SH-SY5Y (cell line): ENCODE results near the gene EHBP1.

Experiments
- GATA2 ChIP-seq: IDR thresholded peaks from 2 replicates; pipeline ENCODE4 v1.6.1; 2011; ENCODE audit warnings: mild to moderate bottlenecking, low read depth, low read length
- GATA3 ChIP-seq: IDR thresholded peaks from 2 replicates; pipeline ENCODE4 v1.6.1; 2011; ENCODE audit warnings: low read depth, mild to moderate bottlenecking, low read length, moderate library complexity

The EHBP1 gene

DNA sequence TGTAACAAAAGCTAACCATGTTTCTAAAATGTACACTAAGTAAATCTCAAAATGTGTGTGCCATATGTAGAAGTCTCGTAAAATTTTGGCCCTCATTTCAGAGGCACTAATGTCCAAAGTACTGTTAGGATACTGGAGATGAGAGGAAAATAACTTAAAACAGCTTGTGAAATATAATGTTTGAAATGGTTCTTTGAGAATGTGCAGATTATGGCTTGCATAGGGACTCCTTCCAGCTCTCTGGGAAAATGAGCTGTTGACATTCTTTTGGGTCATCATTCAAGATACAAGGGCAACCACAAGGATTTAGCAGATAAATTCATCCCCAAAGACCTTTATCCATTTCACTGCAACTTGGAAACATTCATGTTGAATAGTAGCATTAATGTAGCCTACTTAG lies 307.0 kb downstream of the EHBP1 start:
- TF ChIP-seq GATA2 (no peak), GATA3 (no peak)

DNA sequence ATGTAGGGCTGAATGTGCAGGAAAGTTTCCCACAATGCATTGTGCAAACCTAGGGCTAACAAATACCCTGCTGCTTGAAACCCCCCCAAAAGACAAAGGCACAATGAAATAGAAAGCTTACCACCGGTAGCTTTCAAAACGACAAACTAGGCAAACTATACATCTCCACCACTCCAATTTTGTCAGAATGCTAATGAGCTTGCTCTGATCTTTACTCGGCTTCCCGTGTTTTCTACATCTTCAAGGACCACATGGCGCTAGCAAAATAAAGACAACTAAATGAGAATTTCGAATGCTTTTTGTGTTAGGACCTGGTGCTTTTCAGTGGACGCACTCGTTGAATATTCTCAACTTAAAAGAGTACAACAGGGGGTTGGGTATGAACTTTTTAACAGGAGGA lies 307.9 kb downstream of the EHBP1 start:
- no peak for TF ChIP-seq GATA2
- TF ChIP-seq GATA3 = no peak

DNA sequence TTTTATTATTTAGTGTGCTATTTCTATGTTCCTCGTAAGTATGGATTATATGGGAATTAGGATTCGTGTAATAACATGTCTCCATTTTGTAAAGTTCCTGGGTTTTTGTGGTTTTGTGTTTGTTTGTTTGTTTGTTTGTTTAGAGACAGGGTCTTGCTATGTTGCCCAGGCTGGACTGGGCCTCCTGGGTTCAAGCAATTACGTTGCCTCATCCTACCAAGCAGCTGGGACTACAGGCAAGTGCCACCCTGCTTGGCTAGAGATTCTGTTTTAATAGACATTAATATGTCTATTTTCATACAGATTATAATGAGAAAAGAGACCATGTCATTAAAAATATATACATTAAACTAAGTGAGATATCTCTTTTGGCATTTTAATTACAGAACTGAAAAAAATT lies 309.9 kb downstream of the EHBP1 start:
- no peak for TF ChIP-seq GATA2
- no peak for TF ChIP-seq GATA3

DNA sequence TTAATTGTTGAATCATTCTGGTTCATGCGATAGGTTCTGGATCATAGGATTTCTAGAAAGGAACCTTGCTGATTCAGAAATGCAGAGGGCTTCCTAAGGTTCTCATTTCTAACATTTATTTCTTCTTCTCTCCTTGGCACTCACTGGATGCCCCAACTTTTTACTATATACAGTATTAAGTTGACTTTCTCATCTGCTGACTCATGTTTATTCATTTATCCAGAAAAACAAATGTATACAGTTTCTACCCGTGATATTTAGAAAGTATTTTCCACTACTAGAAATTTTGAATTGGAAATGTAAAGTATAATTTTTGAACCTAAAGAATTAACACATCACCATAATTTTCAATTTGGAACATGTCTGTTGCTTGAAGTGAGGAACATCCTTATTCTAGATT lies 312.9 kb downstream of the EHBP1 start:
- TF ChIP-seq GATA2 = no peak
- TF ChIP-seq GATA3 = no peak

DNA sequence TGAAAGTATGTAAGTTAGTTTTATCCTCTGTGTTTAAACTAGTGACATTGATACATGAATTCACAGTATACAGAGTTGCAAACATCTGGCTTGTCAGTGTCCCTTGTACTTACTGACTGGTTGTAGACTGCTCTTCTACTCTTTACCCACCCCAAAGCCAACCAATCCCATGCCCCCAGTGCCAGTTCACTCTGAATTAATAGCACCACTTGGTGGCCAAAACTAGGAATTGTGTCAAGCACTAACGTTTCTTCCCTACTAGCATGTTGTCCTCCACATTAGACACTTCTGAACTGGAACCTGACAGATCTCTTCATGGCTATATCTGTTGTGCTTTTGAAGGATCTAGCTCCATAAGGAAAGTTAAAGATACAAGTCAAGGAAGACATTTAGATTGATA lies 317.9 kb downstream of the EHBP1 start:
- no peak for TF ChIP-seq GATA3

DNA sequence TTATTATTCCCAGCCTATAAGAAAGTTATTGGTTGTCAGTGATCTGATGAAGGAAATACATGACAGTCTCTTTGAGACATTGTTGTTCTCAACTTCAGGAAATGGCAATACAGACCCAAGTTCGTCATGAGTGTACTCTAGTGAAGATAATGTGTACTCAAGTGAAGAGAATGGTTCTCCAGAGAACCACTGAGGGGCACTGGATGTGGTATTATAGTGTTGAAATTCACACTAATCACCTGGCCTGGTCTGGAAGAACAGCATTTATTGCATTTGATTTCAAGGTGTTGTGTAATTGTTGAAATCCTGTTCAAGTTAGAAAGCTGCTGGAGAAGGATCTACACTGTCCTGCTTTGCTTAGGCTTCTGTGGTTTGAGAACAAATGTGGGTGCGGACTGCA lies 321.7 kb downstream of the EHBP1 start:
- TF ChIP-seq GATA3 (no peak), GATA2 (no peak)

DNA sequence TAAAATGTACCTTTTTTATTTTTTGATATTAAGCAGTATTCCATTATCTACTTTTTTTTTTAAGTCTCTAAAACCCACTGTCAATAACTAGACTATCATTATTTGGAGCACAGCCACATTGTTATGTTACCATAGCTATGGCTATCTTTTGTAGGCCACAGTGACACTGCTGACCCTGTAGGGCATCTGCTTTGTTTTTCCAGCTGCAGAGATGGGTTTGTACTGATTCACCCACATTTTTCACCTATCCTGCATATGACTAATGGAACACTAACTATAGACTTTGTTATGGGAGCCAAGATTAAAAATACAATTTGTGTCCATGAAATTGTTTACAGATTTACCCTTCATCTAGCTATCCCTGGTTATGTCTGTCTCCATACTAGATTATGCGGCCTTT lies 323.5 kb downstream of the EHBP1 start:
- TF ChIP-seq GATA2 (no peak), GATA3 (no peak)

DNA sequence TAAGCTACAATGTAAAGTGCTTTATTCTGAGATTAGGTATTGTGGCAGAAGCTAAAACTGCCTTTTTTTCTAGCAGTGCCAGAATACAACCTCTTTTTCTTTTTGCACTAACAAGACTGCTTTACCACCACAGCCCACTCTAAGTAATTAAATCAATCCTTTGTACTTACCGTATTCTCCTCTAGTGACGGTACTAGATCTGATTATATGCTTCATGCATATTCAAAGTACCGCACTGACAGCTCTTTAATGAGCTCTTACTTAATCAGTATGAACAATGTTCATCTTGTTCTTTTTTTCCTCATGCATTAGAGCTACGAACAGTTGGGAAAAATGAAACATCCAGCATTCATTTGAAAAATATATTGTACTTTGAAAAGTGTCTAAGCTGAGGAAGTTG lies 329.0 kb downstream of the EHBP1 start:
- TF ChIP-seq GATA2 = no peak
- TF ChIP-seq GATA3 = no peak

DNA sequence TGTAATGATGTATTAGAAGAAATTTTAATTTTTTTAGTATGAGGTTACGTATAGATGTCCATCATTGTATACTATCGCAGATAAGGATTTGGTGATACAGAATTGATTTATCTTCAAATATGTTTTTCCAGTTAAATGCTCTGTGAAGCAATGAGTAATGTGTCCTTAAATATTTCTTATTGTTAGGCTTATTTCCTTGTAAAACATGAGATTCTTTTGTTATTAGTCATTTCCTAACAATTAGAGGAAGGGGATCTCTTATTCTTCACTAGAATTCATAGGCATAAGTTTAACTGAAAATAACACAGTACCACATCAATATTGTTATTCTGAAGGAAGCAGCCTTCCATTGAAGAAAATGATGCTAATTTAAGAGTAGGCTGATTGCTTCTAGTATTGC lies 329.7 kb downstream of the EHBP1 start:
- TF ChIP-seq GATA2 (no peak), GATA3 (no peak)

DNA sequence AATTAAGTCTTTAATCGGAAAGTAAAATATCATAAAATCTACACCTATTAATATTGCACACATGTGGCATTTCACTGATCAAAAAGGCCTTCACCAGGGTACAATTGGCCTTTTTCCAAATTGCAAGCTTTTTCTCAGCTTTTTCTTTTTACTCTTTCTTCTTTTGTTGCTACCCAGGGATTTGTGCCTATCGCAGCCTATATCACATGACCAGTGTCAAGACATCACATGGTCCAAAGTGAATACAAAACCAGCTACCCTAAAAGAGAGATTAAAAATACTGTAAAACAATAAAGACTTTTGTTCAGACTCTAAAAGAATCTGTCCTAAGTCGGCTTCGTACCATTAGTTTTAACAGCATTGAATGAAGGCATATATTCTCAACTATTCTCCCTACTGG lies 330.1 kb downstream of the EHBP1 start:
- TF ChIP-seq GATA3 (no peak), GATA2 (no peak)

DNA sequence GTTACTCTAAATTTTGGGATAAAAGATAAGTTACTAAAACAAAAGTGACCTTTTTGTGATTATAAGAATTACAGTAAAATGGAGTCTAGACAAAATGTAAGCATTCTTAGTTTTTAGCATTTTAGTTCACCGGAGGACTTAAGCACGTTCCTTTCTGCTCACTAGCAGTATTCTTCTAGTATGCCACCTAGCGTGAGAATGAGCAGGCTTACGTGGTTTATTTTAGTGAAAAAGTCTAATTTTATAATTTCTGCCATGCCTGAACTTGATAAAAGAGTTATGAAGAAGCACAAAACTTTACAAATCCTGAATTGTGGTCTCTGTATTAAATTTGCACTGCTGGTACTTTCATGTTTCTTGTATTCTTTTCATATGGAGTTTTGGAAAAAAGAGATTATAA lies 332.5 kb downstream of the EHBP1 start:
- TF ChIP-seq GATA3 = no peak
- no peak for TF ChIP-seq GATA2

DNA sequence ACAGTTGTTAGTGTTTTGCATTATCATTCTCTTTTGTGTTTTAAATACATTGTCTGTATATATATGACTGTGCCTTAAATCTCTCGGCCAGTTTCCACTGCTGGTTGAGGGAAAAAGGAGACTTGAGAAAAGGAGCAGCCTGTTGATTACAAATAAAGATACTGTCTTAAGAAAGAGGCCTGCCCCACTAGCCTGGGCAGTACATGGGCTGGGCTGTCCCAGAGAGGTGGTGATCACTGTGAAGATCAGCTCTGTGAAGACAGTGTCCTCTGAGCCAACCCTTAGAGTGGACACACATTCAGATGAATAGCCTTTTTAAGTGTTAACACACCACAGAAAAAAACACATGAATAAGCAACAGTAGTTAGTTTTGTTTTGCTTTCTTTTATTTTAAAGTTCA lies 335.1 kb downstream of the EHBP1 start:
- TF ChIP-seq GATA2 (no peak), GATA3 (no peak)

DNA sequence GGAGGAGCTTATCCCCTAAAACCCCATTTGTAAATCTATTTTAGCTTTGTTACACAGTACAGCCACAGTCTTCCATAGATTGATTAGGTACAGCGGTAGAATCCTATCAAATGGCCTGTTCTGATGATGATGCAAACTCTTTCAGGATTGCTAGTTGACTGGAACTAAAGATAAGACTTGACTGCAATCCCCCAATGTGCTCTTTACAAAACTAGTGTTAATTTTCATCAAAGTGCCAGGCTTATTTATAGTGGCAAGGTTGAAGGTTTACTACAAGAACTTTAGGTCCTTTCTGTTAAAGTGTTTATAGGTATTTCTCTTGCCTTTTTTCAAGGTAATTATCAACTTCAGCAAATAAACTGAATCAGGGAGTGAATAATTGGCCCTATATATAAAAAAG lies 336.1 kb downstream of the EHBP1 start:
- no peak for TF ChIP-seq GATA2
- no peak for TF ChIP-seq GATA3

DNA sequence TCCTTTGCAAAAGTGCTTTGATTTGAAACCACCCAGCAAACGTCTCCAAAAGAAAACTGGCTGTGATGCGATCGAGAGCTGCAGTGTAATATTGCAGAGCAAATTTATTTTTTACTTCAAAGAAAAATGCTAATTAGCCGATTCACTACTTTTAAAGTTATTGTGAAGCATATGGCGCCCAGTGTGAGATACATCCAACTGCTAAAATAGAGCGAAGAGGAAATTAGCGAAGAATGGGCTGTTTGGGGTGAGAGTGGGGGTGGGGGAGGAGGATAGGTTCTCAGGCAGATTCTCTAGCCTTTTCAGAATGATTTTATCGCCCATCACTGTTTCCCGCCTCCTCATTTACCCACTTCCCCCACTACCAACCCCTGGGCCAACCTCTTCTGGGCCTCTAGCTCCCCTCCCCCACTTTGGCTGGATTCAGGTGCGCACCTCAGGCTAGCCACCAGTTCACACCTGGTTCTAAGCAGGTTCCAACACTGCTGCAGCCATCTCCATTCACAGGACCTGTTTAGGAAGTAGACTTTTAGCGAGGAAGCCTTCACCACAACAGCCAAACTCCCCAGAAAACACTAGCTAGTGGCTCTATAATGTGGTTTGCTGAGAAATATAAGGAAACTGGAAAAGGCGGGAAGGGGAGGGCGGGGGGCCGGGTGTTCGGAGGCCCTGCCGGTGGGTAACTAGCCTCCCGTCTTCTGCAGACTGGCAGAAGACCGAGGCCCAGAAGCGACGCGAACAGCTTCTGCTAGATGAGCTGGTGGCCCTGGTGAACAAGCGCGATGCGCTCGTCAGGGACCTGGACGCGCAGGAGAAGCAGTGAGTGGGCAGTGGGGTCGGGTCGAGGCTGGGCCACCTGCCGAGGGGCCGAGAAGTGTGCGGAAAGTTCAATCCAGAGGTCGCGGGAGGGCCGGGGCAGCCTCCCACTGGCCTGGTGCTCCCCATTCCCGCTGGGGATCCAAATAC lies 339.1 kb downstream of the EHBP1 start:
- no peak for TF ChIP-seq GATA3
- TF ChIP-seq GATA2 = no peak

DNA sequence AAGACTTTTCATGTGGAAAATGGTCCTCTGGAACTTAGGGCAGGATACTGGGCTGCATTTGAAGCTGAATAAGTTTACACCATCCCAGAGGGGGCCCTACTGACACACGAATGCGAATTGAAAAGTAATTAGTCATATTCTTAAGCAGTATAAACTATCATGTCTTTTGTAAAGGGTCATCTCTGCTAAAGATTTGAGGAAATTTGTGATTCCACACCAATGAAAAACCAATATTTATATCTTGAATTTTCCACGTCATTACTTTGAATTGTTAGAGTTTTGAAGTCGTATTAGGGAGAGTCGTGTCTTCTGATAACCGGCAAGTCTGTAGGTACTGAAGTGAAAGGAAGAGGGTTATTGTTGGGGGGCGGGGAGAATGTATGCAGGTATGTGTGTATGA lies 341.0 kb downstream of the EHBP1 start:
- TF ChIP-seq GATA2 (no peak), GATA3 (no peak)

DNA sequence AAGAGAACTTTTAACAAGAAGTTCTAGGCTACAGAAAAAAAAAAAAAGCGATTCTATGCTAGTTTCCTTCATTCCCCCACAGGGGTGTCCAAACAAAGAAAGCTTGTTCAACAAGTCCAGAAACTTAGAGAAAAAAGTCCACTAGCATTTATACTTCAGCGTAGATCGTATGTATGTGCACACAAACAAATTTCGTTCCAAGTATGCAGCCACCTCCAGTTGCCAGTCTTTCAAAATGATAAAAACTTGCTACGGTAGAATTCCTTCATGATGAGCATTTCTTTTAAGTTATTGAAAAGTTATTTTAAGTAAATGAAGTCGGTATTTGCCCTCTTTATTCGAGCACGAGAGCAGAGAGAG lies 341.4 kb downstream of the EHBP1 start:
- TF ChIP-seq GATA2 (no peak), GATA3 (no peak)
